Astrocyte (in vitro differentiated cells and primary cell): ENCODE measurements around the gene RABL3. TPM values are rescaled to one million over a fixed set of nuclear protein-coding genes. Genes with fewer than 3 reads are reported as not detected.

Source experiments
- DNase-seq: peaks from one replicate; pipeline ENCODE4 v3.0.0-alpha.2; 2010; ENCODE audit warnings: low read depth
- FAIRE-seq: peaks from 2 replicates; lab custom pipeline; 2011; peaks lifted over from hg19 to GRCh38; lab: Jason Lieb, UNC
- H2AFZ ChIP-seq: 2 replicates; pipeline ENCODE4 v1.6.0; 2012; ENCODE audit warnings: low read depth, low read length, inconsistent platforms
- H3K27ac ChIP-seq: 2 replicates; pipeline ENCODE4 v1.5.1; 2011; ENCODE audit warnings: low read depth, low read length, inconsistent platforms
- H3K27me3 ChIP-seq: 2 replicates; pipeline ENCODE4 v1.6.0; 2011; ENCODE audit warnings: low read length, inconsistent platforms; ENCODE audit not compliant: insufficient read depth
- H3K36me3 ChIP-seq: 2 replicates; pipeline ENCODE4 v1.5.1; 2011; ENCODE audit warnings: low read length, inconsistent platforms; ENCODE audit not compliant: insufficient read depth
- H3K4me1 ChIP-seq: 2 replicates; pipeline ENCODE4 v1.5.1; 2011; ENCODE audit warnings: low read length, inconsistent platforms; ENCODE audit not compliant: insufficient read depth
- H3K4me2 ChIP-seq: 2 replicates; pipeline ENCODE4 v1.6.0; 2012; ENCODE audit warnings: low read length, inconsistent platforms
- H3K4me3 ChIP-seq: 2 replicates; pipeline ENCODE4 v1.5.1; 2011; ENCODE audit warnings: low read depth, mild to moderate bottlenecking, low read length, inconsistent platforms; ENCODE audit not compliant: insufficient read depth
- H3K79me2 ChIP-seq: 2 replicates; pipeline ENCODE4 v1.6.0; 2012; ENCODE audit warnings: mild to moderate bottlenecking, low read length, inconsistent platforms; ENCODE audit not compliant: insufficient read depth
- H3K9ac ChIP-seq: 2 replicates; pipeline ENCODE4 v1.6.0; 2012; ENCODE audit warnings: mild to moderate bottlenecking, low read length, inconsistent platforms
- H3K9me3 ChIP-seq: 2 replicates; pipeline ENCODE4 v1.5.1; 2012; ENCODE audit warnings: low read depth, mild to moderate bottlenecking, low read length, inconsistent platforms; ENCODE audit not compliant: insufficient read depth
- H4K20me1 ChIP-seq: 2 replicates; pipeline ENCODE4 v1.6.0; 2012; ENCODE audit warnings: low read length, inconsistent platforms; ENCODE audit not compliant: insufficient read depth
- H3K27ac Mint-ChIP-seq: one replicate; pipeline ENCODE4 v1.8.0; 2021; ENCODE audit warnings: mild to moderate bottlenecking, mixed read lengths; ENCODE audit not compliant: unreplicated experiment
- H3K27me3 Mint-ChIP-seq: one replicate; pipeline ENCODE4 v1.8.0; 2021; ENCODE audit warnings: low read depth, mixed read lengths; ENCODE audit not compliant: unreplicated experiment
- H3K36me3 Mint-ChIP-seq: one replicate; pipeline ENCODE4 v1.8.0; 2021; ENCODE audit warnings: low read depth, mixed read lengths; ENCODE audit not compliant: unreplicated experiment
- H3K4me1 Mint-ChIP-seq: one replicate; pipeline ENCODE4 v1.8.0; 2021; ENCODE audit warnings: low read depth, mixed read lengths; ENCODE audit not compliant: unreplicated experiment
- H3K4me3 Mint-ChIP-seq: one replicate; pipeline ENCODE4 v1.8.0; 2021; ENCODE audit warnings: mild to moderate bottlenecking, moderate library complexity, mixed read lengths; ENCODE audit not compliant: unreplicated experiment
- H3K9me3 Mint-ChIP-seq: one replicate; pipeline ENCODE4 v1.8.0; 2021; ENCODE audit warnings: mild to moderate bottlenecking, mixed read lengths; ENCODE audit not compliant: unreplicated experiment
- CTCF ChIP-seq: IDR thresholded peaks from 2 replicates; pipeline ENCODE4 v1.5.1; 2011; ENCODE audit warnings: low read depth, mild to moderate bottlenecking, inconsistent platforms, low read length, moderate library complexity; ENCODE audit not compliant: insufficient read depth
- EZH2 ChIP-seq: IDR thresholded peaks from 2 replicates; pipeline ENCODE4 v1.6.1; 2012; ENCODE audit warnings: mild to moderate bottlenecking, low read length, inconsistent platforms; ENCODE audit not compliant: insufficient read depth
- total RNA-seq: library from RNA; stranded (reverse); gene quantifications from 2 replicates; pipeline ENCODE4 v1.2.1, GENCODE V29; 2021

The RABL3 gene
- total RNA-seq, 1 donor from 2014 or later, result 16.8 TPM

GRCh38 chr3:120752230-120752629 is 9.9 kb upstream of the RABL3 start:
- no peak overlapping the region for H2AFZ ChIP-seq
- no peaks in the 10 kb centered on the region for H4K20me1 ChIP-seq
- peaks cover 4% of the 10 kb centered on the region for H3K9me3 Mint-ChIP-seq
- no peaks in the 10 kb centered on the region for H3K36me3 ChIP-seq
- H3K27me3 ChIP-seq, result no peaks in the 10 kb centered on the region
- H3K36me3 Mint-ChIP-seq, result peaks cover 8% of the 10 kb centered on the region
- DNase-seq, result no peak
- H3K79me2 ChIP-seq, result peaks cover 72% of the 10 kb centered on the region
- no peak overlapping the region for H3K4me2 ChIP-seq
- H3K27me3 Mint-ChIP-seq, result no peaks in the 10 kb centered on the region
- H3K4me1 Mint-ChIP-seq, result no peaks in the 10 kb centered on the region
- no peaks in the 10 kb centered on the region for H3K4me1 ChIP-seq
- FAIRE-seq, result no peak
- H3K9me3 ChIP-seq, result no peaks in the 10 kb centered on the region
- no peak overlapping the region for H3K27ac Mint-ChIP-seq
- no peak for TF ChIP-seq CTCF
- no peak for TF ChIP-seq EZH2
- no peak overlapping the region for H3K27ac ChIP-seq
- H3K4me3 ChIP-seq, result no peak overlapping the region
- H3K4me3 Mint-ChIP-seq, result no peak overlapping the region
- H3K9ac ChIP-seq, result no peak overlapping the region

GRCh38 chr3:120749843-120750242 is 7.5 kb upstream of the RABL3 start:
- Mint-ChIP-seq H3K9me3 (peaks cover 4% of the 10 kb centered on the region), H3K27me3 (no peaks in the 10 kb centered on the region), H3K4me1 (no peaks in the 10 kb centered on the region), H3K27ac (no peak overlapping the region), H3K36me3 (peaks cover 8% of the 10 kb centered on the region), H3K4me3 (no peak overlapping the region)
- peaks cover 71% of the 10 kb centered on the region for H3K79me2 ChIP-seq
- no peaks in the 10 kb centered on the region for H4K20me1 ChIP-seq
- DNase-seq, result no peak
- no peak overlapping the region for H3K4me3 ChIP-seq
- no peak overlapping the region for H3K9ac ChIP-seq
- H3K4me2 ChIP-seq, result no peak overlapping the region
- no peak overlapping the region for H2AFZ ChIP-seq
- FAIRE-seq, result no peak
- no peaks in the 10 kb centered on the region for H3K36me3 ChIP-seq
- no peaks in the 10 kb centered on the region for H3K27me3 ChIP-seq
- no peak for TF ChIP-seq CTCF
- no peak for TF ChIP-seq EZH2
- H3K4me1 ChIP-seq, result no peaks in the 10 kb centered on the region
- H3K9me3 ChIP-seq, result no peaks in the 10 kb centered on the region
- H3K27ac ChIP-seq, result no peak overlapping the region

DNA sequence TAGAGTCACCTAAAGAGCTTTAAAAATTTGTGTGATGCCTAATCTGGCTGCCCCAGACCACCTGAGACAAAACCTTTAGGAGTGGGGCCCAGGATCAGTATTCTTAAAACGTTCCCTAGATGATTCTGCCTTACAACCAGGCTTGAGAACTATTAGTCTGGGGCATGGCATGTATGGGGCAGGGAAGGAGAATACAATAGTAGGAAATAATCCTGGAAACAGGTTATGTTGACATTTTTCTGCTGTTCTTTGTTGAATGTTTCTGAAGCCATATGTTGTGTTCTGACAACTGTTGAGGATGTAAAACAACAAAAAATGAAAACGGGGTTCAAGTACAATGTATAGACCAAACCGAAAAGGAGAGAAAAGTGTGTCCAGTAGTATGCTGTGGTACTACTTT is 3.1 kb upstream of the RABL3 start:
- H3K27ac Mint-ChIP-seq, result no peak overlapping the region
- Histone ChIP-seq H2AFZ (no peak overlapping the region), H3K27me3 (no peaks in the 10 kb centered on the region), H3K36me3 (no peaks in the 10 kb centered on the region), H3K4me3 (no peak overlapping the region), H3K9ac (no peak overlapping the region), H3K4me1 (peaks cover 9% of the 10 kb centered on the region), H3K79me2 (peaks cover 70% of the 10 kb centered on the region), H3K4me2 (no peak overlapping the region), H3K9me3 (no peaks in the 10 kb centered on the region), H3K27ac (no peak overlapping the region), H4K20me1 (no peaks in the 10 kb centered on the region)
- H3K27me3 Mint-ChIP-seq, result no peaks in the 10 kb centered on the region
- H3K4me1 Mint-ChIP-seq, result peaks cover 12% of the 10 kb centered on the region
- H3K9me3 Mint-ChIP-seq, result peaks cover 4% of the 10 kb centered on the region
- TF ChIP-seq EZH2, result no peak
- no peak for TF ChIP-seq CTCF
- H3K4me3 Mint-ChIP-seq, result no peak overlapping the region
- no peak for FAIRE-seq
- DNase-seq, result no peak
- H3K36me3 Mint-ChIP-seq, result peaks cover 3% of the 10 kb centered on the region
